AG10803 (cell line): Measurements from ENCODE around the gene OVOL2.
"Not testable (repeated sequence)": the region's sequence is repeated elsewhere in the genome, so short reads cannot be mapped to it uniquely, and the experiment has no call there.

Experiments
- DNase-seq: peaks from one replicate; pipeline ENCODE4 v3.0.0; 2010; ENCODE audit warnings: low read depth
- H3K4me3 ChIP-seq: 2 replicates; pipeline ENCODE4 v1.5.1; 2011; ENCODE audit warnings: mild to moderate bottlenecking, low read length, control low read depth
- TF ChIP-seq, protein P1 (sequence below): conservative IDR thresholded peaks from 2 replicates; pipeline ENCODE4 v1.5.1; 2011; ENCODE audit warnings: mild to moderate bottlenecking, low read length, control low read depth, inconsistent platforms

Gene OVOL2

DNA sequence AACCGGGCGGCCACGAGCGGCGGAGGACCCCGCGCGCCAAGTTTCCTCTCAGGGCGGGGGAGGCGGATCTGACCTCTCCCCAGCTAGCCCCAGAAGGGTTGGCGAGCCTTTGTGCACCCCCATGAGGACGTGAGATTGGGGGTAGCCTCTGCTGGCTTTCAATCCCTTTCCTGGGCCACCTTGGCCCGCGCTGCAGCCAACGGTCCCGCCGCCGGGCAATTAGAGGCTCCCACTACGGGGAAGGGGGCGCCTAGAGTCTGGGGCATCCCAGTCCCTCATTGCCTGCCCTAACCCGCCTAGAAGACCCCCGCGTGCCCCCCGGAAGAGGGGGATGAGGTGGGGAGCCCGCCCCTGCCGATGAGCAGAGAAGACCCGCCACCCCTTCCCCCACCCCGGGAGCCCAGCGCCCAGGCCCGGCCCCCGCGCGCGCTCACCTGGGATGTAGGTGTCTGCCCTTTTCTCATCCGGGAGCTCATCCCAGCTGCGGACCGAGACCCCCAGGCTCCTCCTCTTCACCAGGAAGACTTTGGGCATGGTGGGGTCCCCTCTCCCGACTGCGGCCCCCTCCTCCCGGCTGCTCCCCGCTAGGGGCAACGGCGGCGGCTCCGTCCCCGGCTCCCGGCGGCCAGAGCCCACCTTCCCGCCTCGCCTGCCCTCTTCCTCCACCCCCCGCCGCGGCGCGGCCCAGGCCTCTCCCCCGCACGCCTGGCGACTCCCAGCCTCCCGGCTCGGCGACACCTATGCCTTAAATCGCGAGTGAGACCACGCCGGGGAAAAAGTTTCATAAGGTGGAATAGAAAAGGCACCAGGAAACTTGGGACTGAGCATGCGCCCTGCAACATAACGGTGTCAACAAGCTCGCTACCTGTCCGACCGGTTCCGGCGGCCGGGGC is at the start of gene OVOL2:
Gene OVOL2, minus strand, starts transcription at position 816 of the 893 bp plus-strand sequence. Its CDS starts 282 bp downstream, at position 534.
- no peak within 1 kb of the TSS for H3K4me3 ChIP-seq
- TF ChIP-seq, protein P1, sequence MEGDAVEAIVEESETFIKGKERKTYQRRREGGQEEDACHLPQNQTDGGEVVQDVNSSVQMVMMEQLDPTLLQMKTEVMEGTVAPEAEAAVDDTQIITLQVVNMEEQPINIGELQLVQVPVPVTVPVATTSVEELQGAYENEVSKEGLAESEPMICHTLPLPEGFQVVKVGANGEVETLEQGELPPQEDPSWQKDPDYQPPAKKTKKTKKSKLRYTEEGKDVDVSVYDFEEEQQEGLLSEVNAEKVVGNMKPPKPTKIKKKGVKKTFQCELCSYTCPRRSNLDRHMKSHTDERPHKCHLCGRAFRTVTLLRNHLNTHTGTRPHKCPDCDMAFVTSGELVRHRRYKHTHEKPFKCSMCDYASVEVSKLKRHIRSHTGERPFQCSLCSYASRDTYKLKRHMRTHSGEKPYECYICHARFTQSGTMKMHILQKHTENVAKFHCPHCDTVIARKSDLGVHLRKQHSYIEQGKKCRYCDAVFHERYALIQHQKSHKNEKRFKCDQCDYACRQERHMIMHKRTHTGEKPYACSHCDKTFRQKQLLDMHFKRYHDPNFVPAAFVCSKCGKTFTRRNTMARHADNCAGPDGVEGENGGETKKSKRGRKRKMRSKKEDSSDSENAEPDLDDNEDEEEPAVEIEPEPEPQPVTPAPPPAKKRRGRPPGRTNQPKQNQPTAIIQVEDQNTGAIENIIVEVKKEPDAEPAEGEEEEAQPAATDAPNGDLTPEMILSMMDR: no peak
- no peak for DNase-seq

DNA sequence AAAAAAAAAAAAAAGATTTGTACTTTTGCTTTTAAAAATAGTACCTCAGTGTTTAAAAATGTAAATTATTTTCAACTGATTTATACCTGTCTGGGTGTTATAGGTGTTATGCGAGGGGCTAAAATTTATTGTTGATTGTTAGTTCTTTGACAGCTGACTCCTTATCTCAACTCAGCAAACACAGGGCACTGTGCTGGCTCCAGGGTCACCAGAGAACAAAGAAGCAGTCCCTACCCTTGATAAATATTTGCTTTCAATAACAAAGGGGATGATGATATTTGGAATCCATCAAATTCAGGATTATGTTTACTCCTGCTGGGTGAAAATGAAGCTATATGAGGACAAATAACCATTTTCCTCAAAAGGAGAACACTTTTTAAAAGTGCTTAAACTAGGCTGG is 45.8 kb upstream of the OVOL2 start:
- DNase-seq: no peak

DNA sequence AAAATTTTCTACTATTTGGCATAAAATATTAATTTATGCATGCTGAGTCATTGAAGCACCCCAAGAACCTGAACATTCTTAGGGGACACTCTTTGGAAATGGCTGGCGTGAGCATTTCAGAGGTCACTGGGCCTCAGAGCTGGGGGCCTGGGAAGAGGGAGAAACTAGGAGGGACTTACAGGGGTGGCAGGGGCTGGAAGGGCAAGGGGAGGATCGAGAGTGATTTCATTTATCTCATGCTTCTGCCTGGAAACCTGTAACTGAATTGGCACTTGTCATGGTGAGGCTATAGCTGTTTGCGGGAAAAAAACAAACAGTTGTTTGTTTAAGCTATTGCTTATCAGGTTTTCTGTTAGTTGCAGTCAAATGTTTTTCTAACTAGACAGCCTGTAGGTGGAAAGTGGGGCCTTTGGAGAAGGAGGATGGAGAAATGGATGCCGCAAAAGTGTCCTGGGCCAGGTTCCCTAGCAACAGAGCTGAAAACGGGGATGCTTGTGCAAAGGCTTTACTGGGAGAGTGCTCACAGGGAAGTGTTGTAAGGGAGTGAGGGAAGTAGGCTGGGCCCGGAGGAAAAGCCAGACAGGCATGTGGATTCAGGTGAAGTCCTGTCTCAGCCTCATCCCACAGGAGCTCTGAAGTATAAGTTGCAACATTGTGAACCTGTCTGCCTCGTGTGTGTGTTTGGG is 43.6 kb upstream of the OVOL2 start:
- no peak for DNase-seq
- TF ChIP-seq, protein P1: no peak
- no peak overlapping the region for H3K4me3 ChIP-seq

More for the DNA sequence above, 45.8 kb upstream of the OVOL2 start:
- no peak overlapping the region for H3K4me3 ChIP-seq
- TF ChIP-seq, protein P1: no peak

DNA sequence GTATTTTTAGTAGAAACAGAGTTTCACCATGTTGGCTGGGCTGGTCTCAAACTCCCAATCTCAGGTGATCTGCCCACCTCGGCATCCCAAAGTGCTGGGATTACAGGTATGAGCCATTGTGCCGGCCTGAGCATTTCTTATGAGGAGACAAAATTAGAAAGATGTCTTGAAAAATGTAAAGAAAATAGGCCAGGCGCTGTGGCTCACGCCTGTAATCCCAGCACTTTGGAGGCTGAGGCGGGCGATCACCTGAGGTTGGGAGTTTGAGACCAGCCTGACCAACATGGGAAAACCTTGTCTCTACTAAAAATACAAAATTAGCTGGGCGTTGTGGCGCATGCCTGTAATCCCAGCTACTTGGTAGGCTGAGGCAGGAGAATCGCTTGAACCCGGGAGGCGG is 42.9 kb upstream of the OVOL2 start:
- DNase-seq, H3K4me3 ChIP-seq: not testable (repeated sequence)

DNA sequence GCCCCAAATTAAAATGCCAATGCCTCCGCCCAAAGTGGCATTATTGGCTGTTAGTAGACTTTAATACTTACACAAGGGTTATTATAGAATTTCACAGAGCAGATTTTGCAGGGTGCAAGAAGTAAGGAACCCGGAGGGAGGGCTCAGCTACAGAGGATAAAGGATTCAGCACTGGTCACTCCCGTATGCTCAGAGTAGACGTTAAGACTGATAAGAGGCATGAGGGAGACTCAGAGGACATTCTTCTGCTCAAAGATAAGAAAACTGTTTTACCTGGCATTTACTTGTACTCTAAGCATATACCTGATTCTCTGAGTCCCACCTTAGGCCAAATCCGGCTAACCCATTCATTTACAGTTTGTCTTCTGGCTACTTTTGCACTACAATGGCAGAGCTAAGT is 36.5 kb upstream of the OVOL2 start:
- TF ChIP-seq, protein P1: no peak
- no peak overlapping the region for H3K4me3 ChIP-seq
- DNase-seq: no peak

DNA sequence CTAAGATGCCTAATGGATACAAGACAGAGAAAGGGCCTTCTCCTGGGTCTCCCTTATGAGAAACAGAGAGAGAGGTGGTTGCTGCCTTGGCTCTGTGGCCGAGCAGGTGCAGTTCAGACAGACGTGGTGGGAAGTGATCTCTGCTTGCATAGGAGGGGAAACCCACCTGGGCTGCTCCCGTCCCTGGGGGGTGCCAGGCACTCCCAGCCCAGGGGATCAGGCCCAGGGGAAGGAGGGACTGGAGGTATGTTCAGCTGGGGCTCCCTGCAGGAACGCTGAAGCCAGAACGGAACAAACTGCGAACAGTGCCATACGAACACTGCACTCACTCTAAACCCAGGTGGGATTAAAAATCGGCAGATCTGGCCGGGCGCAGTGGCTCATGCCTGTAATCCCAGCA is 35.7 kb upstream of the OVOL2 start:
- no peak overlapping the region for H3K4me3 ChIP-seq
- TF ChIP-seq, protein P1: no peak
- no peak for DNase-seq

DNA sequence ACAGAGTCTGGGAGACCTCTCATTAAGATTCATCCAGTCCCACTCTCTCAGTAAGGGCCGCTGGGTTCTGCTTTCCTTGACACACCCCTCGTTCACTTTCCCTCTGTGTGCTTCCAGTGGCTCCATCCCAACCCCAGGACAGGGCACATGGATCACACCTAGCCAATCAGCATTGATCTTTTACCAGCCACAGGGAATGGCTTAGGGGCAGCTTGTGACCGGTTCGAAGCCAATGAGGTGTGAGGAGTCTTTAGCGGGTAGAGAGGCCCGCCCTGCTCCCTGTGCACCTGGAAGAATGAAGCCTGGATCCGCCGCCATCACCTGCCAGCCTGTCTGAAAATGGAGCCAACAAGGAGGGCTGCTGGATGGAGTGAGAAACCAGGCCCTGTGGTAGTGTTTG is 35.2 kb upstream of the OVOL2 start:
- H3K4me3 ChIP-seq: no peak overlapping the region
- no peak for DNase-seq
- TF ChIP-seq, protein P1: no peak
